Large intestine (tissue), 3 donors: ENCODE data around the gene ITGA6. TPM values are rescaled to one million over a fixed set of nuclear protein-coding genes. Genes with fewer than 3 reads are reported as not detected.

Experiments used
- DNase-seq, 2 donors: peaks; one replicate each; pipeline versions ENCODE4 v3.0.0 to v3.0.0-alpha.2; 2013
- H3K27ac ChIP-seq: one replicate; pipeline ENCODE4 v1.5.1; 2013; ENCODE audit warnings: low read length
- H3K27me3 ChIP-seq: 2 replicates; pipeline ENCODE4 v1.6.1; 2013; ENCODE audit warnings: low read length; ENCODE audit not compliant: control insufficient read depth, insufficient read depth
- H3K36me3 ChIP-seq: 2 replicates; pipeline ENCODE4 v1.6.1; 2013; ENCODE audit warnings: low read length; ENCODE audit not compliant: control insufficient read depth, insufficient read depth
- H3K4me1 ChIP-seq: one replicate; pipeline ENCODE4 v1.6.1; 2013; ENCODE audit warnings: low read length; ENCODE audit not compliant: control insufficient read depth, insufficient read depth
- H3K4me3 ChIP-seq: one replicate; pipeline ENCODE4 v1.5.1; 2013; ENCODE audit warnings: low read length
- H3K9me3 ChIP-seq: one replicate; pipeline ENCODE4 v1.6.1; 2013; ENCODE audit warnings: mild to moderate bottlenecking, low read depth, low read length, moderate library complexity; ENCODE audit not compliant: control insufficient read depth
- WGBS: methylation state at CpG from one replicate; pipeline ENCODE4 v1.1.5; 2013; ENCODE audit warnings: low lambda C conversion rate; ENCODE audit not compliant: insufficient coverage; 5-methylcytosine and 5-hydroxymethylcytosine counted together
- polyA plus RNA-seq: library from polyadenylated mRNA; unstranded; fragments of 120-200 nt; gene quantifications from one replicate; pipeline ENCODE4 v1.2.1, GENCODE V29; 2013

The ITGA6 gene
- polyA plus RNA-seq, 1 donor = 75.8 TPM

DNA sequence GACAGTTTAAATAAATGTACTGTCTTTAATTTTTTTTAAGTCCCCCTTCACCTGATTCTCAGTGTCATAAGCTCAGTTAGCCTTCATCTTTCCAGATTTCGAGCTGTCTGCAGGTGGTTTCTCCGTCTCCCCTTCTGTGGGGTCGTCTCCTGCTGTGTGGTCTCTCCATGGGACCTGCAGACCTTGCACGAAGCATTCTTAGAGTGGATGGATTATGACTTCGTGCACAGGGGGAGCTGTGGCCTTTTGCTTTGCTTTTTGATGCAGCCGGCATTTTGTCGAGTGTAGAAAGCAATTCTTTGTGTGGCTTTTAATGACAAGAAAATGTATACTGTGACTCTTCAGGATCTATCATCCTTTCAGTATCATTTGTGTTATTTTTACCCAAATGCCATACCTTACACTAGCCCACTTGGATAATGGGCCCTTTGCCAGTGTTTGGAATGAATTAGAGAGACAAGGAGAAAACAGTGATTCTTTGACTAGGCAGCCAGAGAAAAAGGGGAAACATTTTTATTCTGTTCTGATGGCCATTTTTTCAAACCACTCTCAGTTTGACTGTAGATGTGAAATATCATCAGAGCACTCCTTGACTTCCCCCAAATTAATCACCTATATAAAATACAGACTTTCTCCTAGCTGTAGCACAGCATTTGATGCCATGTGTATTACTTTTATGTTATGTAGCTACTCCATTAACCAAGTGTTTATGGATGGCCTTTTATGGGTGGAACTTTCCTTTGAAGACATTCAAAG is 54.3 kb downstream of the ITGA6 start:
- H3K27ac ChIP-seq = no peak overlapping the region

DNA sequence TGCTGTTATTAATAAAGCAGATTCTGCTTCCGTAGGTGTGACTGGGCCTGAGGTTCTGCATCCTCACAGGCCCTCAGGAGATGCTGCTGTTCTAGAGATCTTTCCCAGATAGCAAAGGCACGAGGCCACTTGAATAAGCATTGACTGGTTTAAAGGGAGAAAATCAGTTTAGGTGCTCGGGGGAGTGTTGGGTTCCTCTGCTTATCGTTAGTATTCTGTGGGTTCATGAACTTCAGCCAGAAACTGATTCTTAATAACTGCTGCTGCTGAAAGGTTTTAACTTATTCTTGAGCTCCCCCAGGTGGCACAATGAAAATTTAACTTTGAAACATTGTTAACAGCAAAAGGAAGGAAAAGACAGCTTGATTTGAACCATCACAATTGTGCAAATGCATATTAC is 56.9 kb downstream of the ITGA6 start:
- no peak overlapping the region for H3K27ac ChIP-seq

More for the DNA sequence above, 54.3 kb downstream of the ITGA6 start:
- Histone ChIP-seq H3K36me3 (peaks cover 48% of the 10 kb centered on the region), H3K4me3 (no peak overlapping the region), H3K9me3 (no peaks in the 10 kb centered on the region), H3K27me3 (no peaks in the 10 kb centered on the region), H3K4me1 (peaks cover 3% of the 10 kb centered on the region)
- no peak for DNase-seq
- WGBS = 80% methylated on average over 1 of the region's 7 CpGs

DNA sequence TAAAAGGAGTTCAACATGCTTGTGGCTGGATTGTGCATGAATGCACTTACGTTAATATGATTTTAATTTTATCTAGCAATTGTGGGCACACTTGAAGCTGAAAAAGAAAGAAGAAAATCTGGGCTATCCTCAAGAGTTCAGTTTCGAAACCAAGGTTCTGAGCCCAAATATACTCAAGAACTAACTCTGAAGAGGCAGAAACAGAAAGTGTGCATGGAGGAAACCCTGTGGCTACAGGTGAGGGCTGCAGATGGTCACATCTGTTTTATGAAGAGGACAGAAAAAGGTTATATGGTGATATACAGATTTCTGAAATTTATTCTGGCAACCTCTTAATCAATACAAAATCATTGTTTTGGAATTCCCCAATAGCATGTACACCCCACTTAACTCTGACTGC is 57.3 kb downstream of the ITGA6 start:
- Histone ChIP-seq H3K4me3 (no peak overlapping the region), H3K27me3 (no peaks in the 10 kb centered on the region), H3K36me3 (peaks cover 55% of the 10 kb centered on the region), H3K4me1 (peaks cover 3% of the 10 kb centered on the region), H3K27ac (no peak overlapping the region), H3K9me3 (no peaks in the 10 kb centered on the region)
- no peak for DNase-seq
- WGBS = 92% methylated on average over 2 of the region's 2 CpGs

More for the DNA sequence above, 56.9 kb downstream of the ITGA6 start:
- no peak overlapping the region for H3K4me3 ChIP-seq
- no peaks in the 10 kb centered on the region for H3K9me3 ChIP-seq
- no peaks in the 10 kb centered on the region for H3K27me3 ChIP-seq
- no CpG with 5 or more reads among the region's 4 CpGs for WGBS
- H3K4me1 ChIP-seq = peaks cover 3% of the 10 kb centered on the region
- peaks cover 57% of the 10 kb centered on the region for H3K36me3 ChIP-seq
- no peak for DNase-seq

DNA sequence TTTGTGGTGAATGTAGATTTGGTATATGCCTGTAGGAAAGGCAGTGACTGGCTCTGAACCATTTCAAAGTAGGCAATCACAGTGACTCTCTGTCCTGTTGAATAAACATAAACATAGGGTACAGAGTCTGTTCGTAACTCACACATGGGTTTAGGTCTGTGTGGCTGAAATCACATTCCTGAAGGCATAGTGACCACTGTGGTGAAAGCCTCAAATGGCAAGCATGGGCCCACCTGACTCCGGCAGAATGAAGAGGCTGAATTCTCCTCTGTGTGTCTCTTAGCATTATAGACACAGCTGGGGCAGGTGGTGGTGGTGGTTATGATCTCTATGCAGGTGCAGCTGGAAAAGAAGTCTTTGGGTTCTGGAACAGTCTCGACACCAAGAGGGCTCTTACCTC is 61.2 kb downstream of the ITGA6 start:
- DNase-seq = no peak
- H3K4me1 ChIP-seq = no peaks in the 10 kb centered on the region
- H3K27ac ChIP-seq = no peak overlapping the region
- no peaks in the 10 kb centered on the region for H3K27me3 ChIP-seq
- WGBS = no CpG with 5 or more reads among the region's 3 CpGs
- peaks cover 65% of the 10 kb centered on the region for H3K36me3 ChIP-seq
- no peaks in the 10 kb centered on the region for H3K9me3 ChIP-seq
- no peak overlapping the region for H3K4me3 ChIP-seq

DNA sequence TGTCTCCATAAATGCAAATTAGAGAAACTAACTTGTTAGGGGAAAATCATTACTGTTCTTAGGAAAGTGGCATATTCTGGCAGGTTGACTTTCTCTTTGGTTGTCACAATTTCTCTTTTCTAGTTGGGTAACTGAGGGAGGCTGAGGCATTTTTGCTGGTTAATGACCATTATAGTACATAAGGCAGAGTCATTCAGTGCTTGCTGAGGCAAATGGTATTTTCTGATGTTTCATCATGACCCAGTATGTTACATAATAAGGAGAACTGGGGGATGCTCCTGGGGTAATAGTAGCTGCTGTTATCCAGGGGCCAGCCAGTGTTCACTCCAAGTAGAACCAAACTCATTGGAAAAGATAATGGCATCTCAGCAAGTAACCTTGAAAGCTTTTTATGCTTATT is 62.3 kb downstream of the ITGA6 start:
- H3K9me3 ChIP-seq = no peaks in the 10 kb centered on the region
- H3K4me3 ChIP-seq = no peak overlapping the region
- H3K4me1 ChIP-seq = no peaks in the 10 kb centered on the region
- H3K27ac ChIP-seq = no peak overlapping the region
- DNase-seq = no peak
- H3K36me3 ChIP-seq = peaks cover 75% of the 10 kb centered on the region
- H3K27me3 ChIP-seq = no peaks in the 10 kb centered on the region

DNA sequence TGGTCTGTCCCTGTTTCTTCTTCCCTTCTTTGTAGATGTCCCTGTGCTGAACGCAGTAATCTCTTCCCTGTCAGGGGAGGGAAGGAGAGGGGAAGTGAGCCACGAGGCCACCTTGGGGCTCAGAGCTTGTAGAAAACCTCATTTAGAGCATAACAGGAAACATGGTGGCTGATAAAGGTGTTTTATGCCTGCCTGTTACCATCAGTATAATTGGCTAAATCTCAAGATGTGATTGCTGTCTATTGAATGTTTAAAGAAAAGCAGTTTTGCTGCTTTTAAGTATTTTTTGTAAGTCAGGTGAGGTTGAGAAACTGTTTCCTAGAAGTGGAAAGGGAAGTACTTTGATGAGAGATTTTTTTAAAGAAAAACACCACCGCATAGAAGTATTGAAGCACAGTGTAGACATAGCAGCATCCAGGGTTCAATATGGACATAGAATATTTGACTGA is 68.8 kb downstream of the ITGA6 start:
- H3K36me3 ChIP-seq = peaks cover 68% of the 10 kb centered on the region
- no peaks in the 10 kb centered on the region for H3K9me3 ChIP-seq
- no peak overlapping the region for H3K27ac ChIP-seq
- no peaks in the 10 kb centered on the region for H3K4me1 ChIP-seq
- DNase-seq = no peak
- WGBS = 30% methylated on average over 2 of the region's 3 CpGs
- H3K27me3 ChIP-seq = no peaks in the 10 kb centered on the region
- H3K4me3 ChIP-seq = no peak overlapping the region

DNA sequence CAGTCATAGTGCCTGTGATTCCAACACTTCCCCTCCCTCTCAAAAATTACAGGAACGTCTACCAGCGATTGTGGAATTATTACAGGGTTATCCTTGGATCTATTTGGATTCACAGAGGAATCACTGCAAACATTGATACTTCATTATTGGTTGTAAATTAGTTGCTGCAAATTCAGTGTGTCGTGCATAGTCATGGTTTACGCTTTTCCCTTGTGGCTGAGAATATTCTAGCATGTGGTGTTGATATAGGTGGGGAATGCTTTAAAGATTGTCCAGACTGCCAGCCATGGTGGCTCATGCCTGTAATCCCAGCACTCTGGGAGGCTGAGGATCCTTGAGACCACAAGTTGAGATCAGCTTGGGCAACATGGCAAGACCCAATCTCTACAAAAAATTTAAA is 79.8 kb downstream of the ITGA6 start:
- no peaks in the 10 kb centered on the region for H3K4me1 ChIP-seq

DNA sequence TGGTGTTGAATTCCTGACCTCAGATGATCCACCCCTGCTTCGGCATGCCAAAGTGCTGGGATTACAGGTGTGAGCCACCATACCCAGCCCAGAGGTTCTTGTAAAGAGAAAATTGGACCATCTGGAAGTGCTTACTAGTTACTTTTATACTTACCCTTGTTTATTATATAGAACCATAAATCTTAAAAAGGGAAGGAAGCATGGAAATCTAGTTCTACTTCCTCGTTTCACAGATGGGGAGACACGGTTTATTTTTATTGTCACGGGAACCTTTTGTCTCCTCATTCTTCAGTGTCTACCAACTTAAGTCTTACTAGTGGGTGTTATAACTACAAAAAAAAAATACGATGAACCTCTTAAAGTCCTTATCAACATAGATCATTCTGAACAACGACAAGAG is 82.7 kb downstream of the ITGA6 start:
- no peaks in the 10 kb centered on the region for H3K4me1 ChIP-seq
- DNase-seq = no peak
- H3K9me3 ChIP-seq = peaks cover 27% of the 10 kb centered on the region
- WGBS = 92% methylated on average over 4 of the region's 6 CpGs
- H3K27ac ChIP-seq = no peak overlapping the region
- peaks cover 3% of the 10 kb centered on the region for H3K36me3 ChIP-seq
- no peak overlapping the region for H3K4me3 ChIP-seq
- H3K27me3 ChIP-seq = no peaks in the 10 kb centered on the region

More for the DNA sequence above, 79.8 kb downstream of the ITGA6 start:
- no CpG with 5 or more reads among the region's 4 CpGs for WGBS
- no peak overlapping the region for H3K27ac ChIP-seq
- no peaks in the 10 kb centered on the region for H3K27me3 ChIP-seq
- H3K36me3 ChIP-seq = peaks cover 16% of the 10 kb centered on the region
- H3K9me3 ChIP-seq = peaks cover 10% of the 10 kb centered on the region
- no peak for DNase-seq
- no peak overlapping the region for H3K4me3 ChIP-seq

DNA sequence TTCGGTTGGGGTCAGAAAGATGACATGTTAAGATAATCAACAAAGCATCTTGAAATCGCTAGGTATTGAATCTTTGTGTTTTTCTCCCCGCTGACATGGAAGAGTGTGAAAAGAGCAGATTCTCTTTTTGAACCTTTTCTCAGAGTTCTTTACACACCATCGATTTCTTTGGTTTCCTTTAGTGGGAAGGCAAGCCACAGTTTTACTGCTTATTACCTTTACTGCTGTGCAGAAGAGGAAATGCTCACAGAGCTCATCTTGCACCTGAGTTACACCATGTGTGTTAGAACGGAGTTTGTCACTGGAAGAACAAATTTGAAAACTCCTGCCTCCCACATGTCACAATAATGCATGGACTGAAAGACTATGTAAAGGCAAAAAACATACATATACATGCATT is 83.2 kb downstream of the ITGA6 start:
- Histone ChIP-seq H3K36me3 (peaks cover 3% of the 10 kb centered on the region), H3K27ac (no peak overlapping the region), H3K27me3 (no peaks in the 10 kb centered on the region), H3K4me1 (no peaks in the 10 kb centered on the region), H3K9me3 (peaks cover 27% of the 10 kb centered on the region), H3K4me3 (no peak overlapping the region)
- 93% methylated on average over 3 of the region's 5 CpGs for WGBS
- DNase-seq = no peak

DNA sequence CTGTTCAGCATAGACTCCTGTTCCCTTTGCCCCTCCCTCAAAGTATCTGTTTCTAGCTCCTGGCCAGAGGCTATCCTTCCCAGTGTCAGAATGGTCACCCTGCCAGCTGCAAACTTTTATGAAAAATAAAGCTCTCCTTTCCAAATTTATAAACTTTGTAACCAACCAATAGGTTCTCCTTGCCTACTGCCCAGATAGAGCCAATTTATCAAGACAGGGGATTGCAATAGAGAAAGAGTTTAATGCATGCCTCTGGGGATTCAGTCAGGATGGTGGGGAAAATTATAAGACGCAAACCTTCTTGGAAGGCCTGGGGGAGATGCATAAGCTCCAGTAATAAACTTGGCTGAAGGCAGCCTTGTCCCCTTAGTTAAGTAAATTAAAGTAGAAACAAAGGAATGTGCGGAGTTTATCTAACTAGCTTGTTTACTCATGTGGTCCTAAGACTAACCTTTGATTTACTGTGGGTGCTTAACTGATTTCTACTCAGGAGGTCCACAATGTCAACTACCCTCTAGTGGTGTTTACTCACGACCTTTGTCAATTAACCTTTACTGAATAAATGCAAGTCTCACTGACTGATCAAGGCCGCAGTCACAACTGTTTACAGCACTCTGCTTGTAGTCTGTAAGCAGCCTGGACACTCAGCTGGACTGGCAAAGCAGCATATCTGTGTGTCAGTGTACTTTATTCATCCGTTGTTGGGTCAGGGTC is 85.6 kb downstream of the ITGA6 start:
- peaks cover 27% of the 10 kb centered on the region for H3K9me3 ChIP-seq
- H3K4me1 ChIP-seq = no peaks in the 10 kb centered on the region
- no CpG with 5 or more reads among the region's 5 CpGs for WGBS
- H3K4me3 ChIP-seq = no peak overlapping the region
- no peak overlapping the region for H3K27ac ChIP-seq
- no peaks in the 10 kb centered on the region for H3K36me3 ChIP-seq
- no peak for DNase-seq
- no peaks in the 10 kb centered on the region for H3K27me3 ChIP-seq
